Lower lobe of right lung (tissue), 2 donors: Measurements from ENCODE around the gene KCNK4. TPM values are rescaled to one million over a fixed set of nuclear protein-coding genes. Genes with fewer than 3 reads are reported as not detected.

ENCODE experiments used
- ATAC-seq, 2 donors: fragments of 200-7000 bp; cut with Tn5 transposase; one replicate each; pipeline ENCODE4 v1.9.1; 2020 to 2022; ENCODE audit warnings: mild to moderate bottlenecking in 2 of 2, moderate library complexity in 2 of 2
- DNase-seq: peaks from one replicate; pipeline ENCODE4 v3.0.0-alpha.2; 2020
- H3K27ac ChIP-seq: fragments of 200-600 bp; one replicate; pipeline ENCODE4 v1.8.0; 2022
- H3K27me3 ChIP-seq: fragments of 200-600 bp; one replicate; pipeline ENCODE4 v1.8.0; 2022; ENCODE audit warnings: low read depth
- H3K36me3 ChIP-seq: fragments of 200-600 bp; one replicate; pipeline ENCODE4 v1.8.0; 2022; ENCODE audit warnings: mild to moderate bottlenecking
- H3K4me1 ChIP-seq: fragments of 200-600 bp; one replicate; pipeline ENCODE4 v1.8.0; 2022
- H3K4me3 ChIP-seq: fragments of 200-600 bp; one replicate; pipeline ENCODE4 v1.8.0; 2022; ENCODE audit warnings: mild to moderate bottlenecking
- H3K9me3 ChIP-seq: fragments of 200-600 bp; one replicate; pipeline ENCODE4 v1.8.0; 2022
- CTCF ChIP-seq: fragments of 200-600 bp; IDR thresholded peaks from one replicate; pipeline ENCODE4 v1.8.0; 2022; ENCODE audit warnings: antibody characterized with exemption, mild to moderate bottlenecking
- intact Hi-C: fragments of 100-400 bp; cut with DNase I; formaldehyde crosslinking; loops from one replicate; pipeline ENCODE4 v1.11.0; 2022
- total RNA-seq: library from RNA; stranded (reverse); fragmentation: NEBNext Ultra II Directional; extraction: Animal tissue kit (Norgen Biotek cat#: 25700); gene quantifications from one replicate; pipeline ENCODE4 v1.2.1, GENCODE V29; 2021
- donor health status: DM: no; HTN: yes; CAD: no; lungs with severe emphysema.

Gene KCNK4
- total RNA-seq, 1 donor from 2014 or later = not detected

DNA sequence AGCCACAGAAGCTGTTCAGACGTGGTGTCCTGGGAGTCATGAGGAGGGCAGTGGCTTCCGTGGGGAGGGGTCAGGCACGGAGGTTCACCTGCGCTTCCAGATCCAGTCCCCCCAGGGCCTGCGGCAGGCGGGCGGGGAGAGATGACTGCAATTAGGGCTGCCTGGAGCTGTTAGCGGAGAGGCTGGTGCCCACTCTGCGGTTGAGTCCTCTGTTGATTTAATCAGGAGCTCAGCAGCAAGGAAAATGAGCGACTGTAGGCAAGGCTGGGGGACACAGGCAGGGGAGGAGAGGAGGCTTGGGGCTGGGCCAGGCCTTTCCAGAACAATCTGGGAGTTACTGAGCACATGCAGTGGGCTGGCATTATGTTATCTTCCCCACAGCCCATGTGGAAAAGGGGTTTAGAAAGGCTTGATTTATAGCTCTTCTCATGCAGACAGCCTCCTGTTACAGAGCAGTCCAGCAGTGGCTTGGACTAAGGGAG lies 26.7 kb upstream of the KCNK4 start:
- no peak overlapping the region for H3K4me3 ChIP-seq
- intact Hi-C loops = no loop called here
- no peak for TF ChIP-seq CTCF
- peaks cover 74% of the 10 kb centered on the region for H3K36me3 ChIP-seq
- ATAC-seq = no peak
- no peak for DNase-seq
- H3K27me3 ChIP-seq = no peaks in the 10 kb centered on the region
- no peak overlapping the region for H3K27ac ChIP-seq
- no peaks in the 10 kb centered on the region for H3K9me3 ChIP-seq
- H3K4me1 ChIP-seq = peaks cover 25% of the 10 kb centered on the region

- Histone ChIP-seq H3K4me1 (peaks cover 25% of the 10 kb centered on the region), H3K4me3 (no peak overlapping the region), H3K27ac (no peak overlapping the region), H3K27me3 (no peaks in the 10 kb centered on the region), H3K36me3 (peaks cover 65% of the 10 kb centered on the region), H3K9me3 (no peaks in the 10 kb centered on the region)
- intact Hi-C loops = no loop called here
- DNase-seq (no peak), ATAC-seq (no peak)
- TF ChIP-seq CTCF = no peak
Measured at GRCh38 chr11:64265176-64266160, 25.6 kb upstream of the KCNK4 start.

GRCh38 chr11:64266339-64266738 lies 24.8 kb upstream of the KCNK4 start:
- Histone ChIP-seq H3K27me3 (no peaks in the 10 kb centered on the region), H3K9me3 (no peaks in the 10 kb centered on the region), H3K4me1 (peaks cover 25% of the 10 kb centered on the region), H3K36me3 (peaks cover 60% of the 10 kb centered on the region), H3K4me3 (no peak overlapping the region), H3K27ac (no peak overlapping the region)
- ATAC-seq (no peak), DNase-seq (no peak)
- TF ChIP-seq CTCF = no peak
- intact Hi-C loops = no loop called here

DNA sequence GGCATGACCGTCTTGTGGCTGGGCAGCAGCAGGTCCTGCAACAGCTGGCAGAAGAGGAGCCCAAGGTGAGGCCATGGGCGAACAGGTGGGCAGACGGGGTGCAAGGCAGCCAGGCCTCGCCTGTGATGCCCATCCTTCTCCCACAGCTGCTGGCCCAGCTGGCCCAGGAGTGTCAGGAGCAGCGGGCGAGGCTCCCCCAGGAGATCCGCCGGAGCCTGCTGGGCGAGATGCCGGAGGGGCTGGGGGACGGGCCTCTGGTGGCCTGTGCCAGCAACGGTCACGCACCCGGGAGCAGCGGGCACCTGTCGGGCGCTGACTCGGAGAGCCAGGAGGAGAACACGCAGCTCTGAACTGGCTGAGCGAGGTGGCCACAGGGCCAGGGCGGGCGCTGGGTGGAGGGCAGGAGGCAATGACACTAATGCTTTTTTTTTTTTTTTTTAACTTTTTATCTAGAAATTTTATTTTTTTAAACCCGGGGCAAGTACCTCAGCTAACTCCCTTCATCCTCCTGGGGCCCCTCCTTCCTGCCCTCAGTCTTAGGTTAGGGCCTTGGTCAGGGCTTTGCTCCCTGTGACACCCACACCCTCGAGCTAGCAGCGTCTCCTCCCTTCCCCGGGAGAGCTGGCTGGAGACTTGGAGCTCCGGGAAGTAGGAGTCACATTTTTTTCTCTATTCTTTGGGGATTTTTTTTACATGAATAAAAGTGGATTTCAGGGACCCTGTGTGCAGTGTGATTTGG lies 23.7 kb upstream of the KCNK4 start:
- ATAC-seq = no peak
- no peaks in the 10 kb centered on the region for H3K27me3 ChIP-seq
- peaks cover 50% of the 10 kb centered on the region for H3K36me3 ChIP-seq
- TF ChIP-seq CTCF = no peak
- H3K4me3 ChIP-seq = peak overlapping the region; percentile 95
- H3K9me3 ChIP-seq = no peaks in the 10 kb centered on the region
- H3K27ac ChIP-seq = peak overlapping the region; percentile 99
- H3K4me1 ChIP-seq = peaks cover 35% of the 10 kb centered on the region
- intact Hi-C loops = no loop called here
- DNase-seq = no peak

DNA sequence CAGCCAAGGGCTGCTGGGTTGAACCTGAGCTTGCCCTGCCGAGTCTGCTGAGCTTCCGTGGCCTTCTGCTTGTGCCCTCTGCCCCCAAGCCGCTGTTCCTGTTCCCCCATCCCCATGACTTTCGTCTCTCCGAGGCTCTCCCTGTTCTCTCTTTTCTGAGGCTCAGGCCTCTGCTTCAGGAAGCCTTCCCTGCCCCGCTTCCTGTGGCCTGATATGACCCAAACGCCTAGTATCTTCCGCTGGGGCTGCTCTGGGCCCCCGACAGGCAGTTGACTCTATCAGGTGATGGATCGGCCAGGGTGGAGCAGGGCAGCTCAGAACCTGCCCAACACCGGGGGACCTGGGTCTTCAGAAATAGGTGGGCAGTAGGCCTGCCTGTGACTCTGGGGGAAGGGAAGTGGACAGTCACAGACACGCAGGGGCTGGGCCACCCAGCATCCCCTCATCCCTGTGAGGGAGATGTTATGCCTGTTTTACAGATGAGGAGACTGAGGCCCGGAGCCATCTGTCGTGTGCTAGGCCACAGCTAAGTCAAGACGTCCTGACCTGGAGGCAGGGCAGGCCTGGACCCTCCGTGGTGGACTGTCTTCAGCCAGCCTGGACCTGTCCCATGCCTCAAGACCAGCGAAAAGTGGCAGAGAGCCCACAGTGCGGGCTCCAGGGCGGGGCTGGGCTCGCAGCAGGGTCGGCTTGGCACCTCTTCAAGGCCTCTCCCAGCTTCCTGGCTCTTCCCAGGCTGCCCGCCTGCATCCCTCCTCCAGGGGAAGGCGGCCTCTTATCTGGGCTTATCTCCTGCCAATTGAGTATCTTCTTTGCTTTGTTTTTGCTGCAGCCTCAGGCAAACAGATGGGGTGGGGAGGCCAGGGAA lies 22.8 kb upstream of the KCNK4 start:
- ATAC-seq (no peak), DNase-seq (peak; percentile 72)
- H3K4me1 ChIP-seq = peaks cover 40% of the 10 kb centered on the region
- H3K9me3 ChIP-seq = no peaks in the 10 kb centered on the region
- no peak for TF ChIP-seq CTCF
- peak overlapping the region; percentile 99 for H3K27ac ChIP-seq
- H3K4me3 ChIP-seq = peak overlapping the region; percentile 95
- peaks cover 41% of the 10 kb centered on the region for H3K36me3 ChIP-seq
- no peaks in the 10 kb centered on the region for H3K27me3 ChIP-seq
- intact Hi-C loops = no loop called here
